GM23338 (cell line): ENCODE data around the gene MORC2.

Source experiments
- TF ChIP-seq, protein P1 (sequence below), 2 experiments: fragments of 200-600 bp in 1 of 2; sonication (generic) in 1 of 2; conservative IDR thresholded peaks; 2 replicates each; pipeline versions ENCODE4 v1.5.1 to v1.6.1; 2016 to 2017; ENCODE audit warnings: antibody characterized with exemption in 2 of 2, low read depth in 2 of 2, mild to moderate bottlenecking in 2 of 2, moderate library complexity in 1 of 2
- TF ChIP-seq, protein P2 (sequence below): IDR thresholded peaks from 2 replicates; pipeline ENCODE4 v1.6.1; 2016; ENCODE audit warnings: antibody characterized with exemption

GRCh38 chr22:30891443-30891755 lies 77.2 kb downstream of the MORC2 start:
- TF ChIP-seq, protein P1, sequence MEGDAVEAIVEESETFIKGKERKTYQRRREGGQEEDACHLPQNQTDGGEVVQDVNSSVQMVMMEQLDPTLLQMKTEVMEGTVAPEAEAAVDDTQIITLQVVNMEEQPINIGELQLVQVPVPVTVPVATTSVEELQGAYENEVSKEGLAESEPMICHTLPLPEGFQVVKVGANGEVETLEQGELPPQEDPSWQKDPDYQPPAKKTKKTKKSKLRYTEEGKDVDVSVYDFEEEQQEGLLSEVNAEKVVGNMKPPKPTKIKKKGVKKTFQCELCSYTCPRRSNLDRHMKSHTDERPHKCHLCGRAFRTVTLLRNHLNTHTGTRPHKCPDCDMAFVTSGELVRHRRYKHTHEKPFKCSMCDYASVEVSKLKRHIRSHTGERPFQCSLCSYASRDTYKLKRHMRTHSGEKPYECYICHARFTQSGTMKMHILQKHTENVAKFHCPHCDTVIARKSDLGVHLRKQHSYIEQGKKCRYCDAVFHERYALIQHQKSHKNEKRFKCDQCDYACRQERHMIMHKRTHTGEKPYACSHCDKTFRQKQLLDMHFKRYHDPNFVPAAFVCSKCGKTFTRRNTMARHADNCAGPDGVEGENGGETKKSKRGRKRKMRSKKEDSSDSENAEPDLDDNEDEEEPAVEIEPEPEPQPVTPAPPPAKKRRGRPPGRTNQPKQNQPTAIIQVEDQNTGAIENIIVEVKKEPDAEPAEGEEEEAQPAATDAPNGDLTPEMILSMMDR (conservative IDR thresholded peaks at IDR 0.05; ENCODE audit: low read depth in 2 of 2), result no peak
- TF ChIP-seq, protein P2, sequence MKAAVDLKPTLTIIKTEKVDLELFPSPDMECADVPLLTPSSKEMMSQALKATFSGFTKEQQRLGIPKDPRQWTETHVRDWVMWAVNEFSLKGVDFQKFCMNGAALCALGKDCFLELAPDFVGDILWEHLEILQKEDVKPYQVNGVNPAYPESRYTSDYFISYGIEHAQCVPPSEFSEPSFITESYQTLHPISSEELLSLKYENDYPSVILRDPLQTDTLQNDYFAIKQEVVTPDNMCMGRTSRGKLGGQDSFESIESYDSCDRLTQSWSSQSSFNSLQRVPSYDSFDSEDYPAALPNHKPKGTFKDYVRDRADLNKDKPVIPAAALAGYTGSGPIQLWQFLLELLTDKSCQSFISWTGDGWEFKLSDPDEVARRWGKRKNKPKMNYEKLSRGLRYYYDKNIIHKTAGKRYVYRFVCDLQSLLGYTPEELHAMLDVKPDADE, result no peak
